Osteocyte (in vitro differentiated cells): ENCODE results near the gene ASF1B. TPM values are rescaled to one million over a fixed set of nuclear protein-coding genes. Genes with fewer than 3 reads are reported as not detected.

ENCODE experiments used
- DNase-seq: peaks from one replicate; pipeline ENCODE4 v3.0.0; 2021; ENCODE audit warnings: mixed read lengths; ENCODE audit not compliant: unreplicated experiment; ENCODE audit errors: extremely low spot score
- H3K27ac Mint-ChIP-seq: one replicate; pipeline ENCODE4 v1.8.0; 2021; ENCODE audit warnings: mild to moderate bottlenecking, mixed read lengths; ENCODE audit not compliant: unreplicated experiment
- H3K27me3 Mint-ChIP-seq: one replicate; pipeline ENCODE4 v1.8.0; 2021; ENCODE audit warnings: mixed read lengths; ENCODE audit not compliant: unreplicated experiment
- H3K36me3 Mint-ChIP-seq: one replicate; pipeline ENCODE4 v1.8.0; 2021; ENCODE audit warnings: mixed read lengths; ENCODE audit not compliant: unreplicated experiment
- H3K4me1 Mint-ChIP-seq: one replicate; pipeline ENCODE4 v1.8.0; 2021; ENCODE audit warnings: mixed read lengths; ENCODE audit not compliant: unreplicated experiment
- H3K4me3 Mint-ChIP-seq: one replicate; pipeline ENCODE4 v1.8.0; 2021; ENCODE audit warnings: mild to moderate bottlenecking, moderate library complexity, mixed read lengths; ENCODE audit not compliant: unreplicated experiment
- H3K9me3 Mint-ChIP-seq: one replicate; pipeline ENCODE4 v1.8.0; 2021; ENCODE audit warnings: mixed read lengths; ENCODE audit not compliant: unreplicated experiment
- CTCF ChIP-seq: fragments of 200-600 bp; sonication (generic); IDR thresholded peaks from 2 replicates; pipeline ENCODE4 v1.5.0; 2021; ENCODE audit warnings: antibody characterized with exemption, mild to moderate bottlenecking, moderate library complexity
- total RNA-seq: library from RNA; stranded (reverse); gene quantifications from 2 replicates; pipeline ENCODE4 v1.2.1, GENCODE V29; 2021

The ASF1B gene
- total RNA-seq, 1 donor from 2014 or later = 4.5 TPM

- no peak overlapping the region for H3K4me3 Mint-ChIP-seq
- H3K27ac Mint-ChIP-seq = no peak overlapping the region
- no peak for TF ChIP-seq CTCF
- DNase-seq = no peak
- H3K4me1 Mint-ChIP-seq = peaks cover 11% of the 10 kb centered on the region
- H3K9me3 Mint-ChIP-seq = no peaks in the 10 kb centered on the region
- peaks cover 12% of the 10 kb centered on the region for H3K36me3 Mint-ChIP-seq
- no peaks in the 10 kb centered on the region for H3K27me3 Mint-ChIP-seq
Observed at GRCh38 chr19:14094854-14095253, 41.5 kb downstream of the ASF1B start.

GRCh38 chr19:14093117-14093823 is 43.1 kb downstream of the ASF1B start:
- DNase-seq = no peak
- peaks cover 15% of the 10 kb centered on the region for H3K4me1 Mint-ChIP-seq
- no peak for TF ChIP-seq CTCF
- peaks cover 16% of the 10 kb centered on the region for H3K36me3 Mint-ChIP-seq
- peak overlapping the region; percentile 18 for H3K4me3 Mint-ChIP-seq
- H3K27ac Mint-ChIP-seq = no peak overlapping the region
- H3K27me3 Mint-ChIP-seq = no peaks in the 10 kb centered on the region
- no peaks in the 10 kb centered on the region for H3K9me3 Mint-ChIP-seq

- Mint-ChIP-seq H3K27me3 (no peaks in the 10 kb centered on the region), H3K27ac (peak overlapping the region; percentile 96), H3K36me3 (peaks cover 17% of the 10 kb centered on the region), H3K9me3 (no peaks in the 10 kb centered on the region), H3K4me3 (peak overlapping the region; percentile 98), H3K4me1 (peaks cover 15% of the 10 kb centered on the region)
- TF ChIP-seq CTCF = no peak
- DNase-seq = no peak
Observed at GRCh38 chr19:14091813-14092462, 44.5 kb downstream of the ASF1B start.

- Mint-ChIP-seq H3K36me3 (peaks cover 14% of the 10 kb centered on the region), H3K4me3 (peak overlapping the region; percentile 98), H3K27me3 (no peaks in the 10 kb centered on the region), H3K9me3 (no peaks in the 10 kb centered on the region), H3K4me1 (peaks cover 15% of the 10 kb centered on the region), H3K27ac (peak overlapping the region; percentile 96)
- TF ChIP-seq CTCF = peak; percentile 25
- DNase-seq = no peak
Observed at GRCh38 chr19:14091081-14091812, 45.1 kb downstream of the ASF1B start.
